ENCODE measurements around the gene AKAP1. TPM values are rescaled to one million over a fixed set of nuclear protein-coding genes. Genes with fewer than 3 reads are reported as not detected.

AKAP1 gene
- total and polyA plus RNA-seq, 2 donors (not counting 1 experiment from before 2014, with no cell fraction given) = 4.8 to 9.1 TPM

GRCh38 chr17:57104461-57105175 lies 19.6 kb downstream of the AKAP1 start:
- TF ChIP-seq CTCF (conservative IDR thresholded peaks at IDR 0.05 in 1 of 2, IDR thresholded peaks at IDR 0.05 in 1 of 2; ENCODE audit: low read depth in 1 of 2, low read length in 2 of 2) (no peak), EZH2 (IDR thresholded peaks at IDR 0.05; ENCODE audit: low read length, missing control alignments) (no peak)
- no peak overlapping the region for H3K9ac ChIP-seq (ENCODE audit: insufficient read depth, low read length)
- H3K79me2 ChIP-seq (ENCODE audit: control insufficient read depth, insufficient read depth, low read length) = no peaks in the 10 kb centered on the region
- no peaks in the 10 kb centered on the region for H3K27me3 ChIP-seq (ENCODE audit: control insufficient read depth, insufficient read depth, low read length)
- no peak overlapping the region for H3K4me3 ChIP-seq (replicated peaks in 1 of 4; ENCODE audit: control extremely low read depth in 1 of 4, insufficient read depth in 1 of 4, low read depth in 3 of 4, low read length in 4 of 4)
- no peaks in the 10 kb centered on the region for H3K36me3 ChIP-seq (ENCODE audit: control insufficient read depth, insufficient read depth, low read length)
- no peak overlapping the region for H3K4me2 ChIP-seq (ENCODE audit: extremely low read depth, insufficient read depth, low read length)
- H4K20me1 ChIP-seq (ENCODE audit: control insufficient read depth, extremely low read depth, insufficient read depth, low read length) = no peaks in the 10 kb centered on the region
- H3K27ac ChIP-seq (ENCODE audit: insufficient read depth, low read length) = no peak overlapping the region
- no peaks in the 10 kb centered on the region for H3K9me3 ChIP-seq (ENCODE audit: control insufficient read depth, insufficient read depth, low read depth, low read length)
- no peak overlapping the region for H2AFZ ChIP-seq (ENCODE audit: low read length)
- peak in 1 of 2 donors; percentile 48 for DNase-seq (ENCODE audit: low read depth in 2 of 2)
- H3K4me1 ChIP-seq (ENCODE audit: control insufficient read depth, extremely low read depth, insufficient read depth, low read length) = no peaks in the 10 kb centered on the region

- DNase-seq (ENCODE audit: low read depth in 2 of 2) = no peak
- no peak for TF ChIP-seq CTCF (conservative IDR thresholded peaks at IDR 0.05 in 1 of 2, IDR thresholded peaks at IDR 0.05 in 1 of 2; ENCODE audit: low read depth in 1 of 2, low read length in 2 of 2)
- no peak for TF ChIP-seq EZH2 (IDR thresholded peaks at IDR 0.05; ENCODE audit: low read length, missing control alignments)
- no peak overlapping the region for H2AFZ ChIP-seq (ENCODE audit: low read length)
- H3K27me3 ChIP-seq (ENCODE audit: control insufficient read depth, insufficient read depth, low read length) = no peaks in the 10 kb centered on the region
- no peak overlapping the region for H3K4me3 ChIP-seq (replicated peaks in 1 of 4; ENCODE audit: control extremely low read depth in 1 of 4, insufficient read depth in 1 of 4, low read depth in 3 of 4, low read length in 4 of 4)
- H3K9ac ChIP-seq (ENCODE audit: insufficient read depth, low read length) = no peak overlapping the region
- no peaks in the 10 kb centered on the region for H4K20me1 ChIP-seq (ENCODE audit: control insufficient read depth, extremely low read depth, insufficient read depth, low read length)
- no peaks in the 10 kb centered on the region for H3K79me2 ChIP-seq (ENCODE audit: control insufficient read depth, insufficient read depth, low read length)
- no peaks in the 10 kb centered on the region for H3K4me1 ChIP-seq (ENCODE audit: control insufficient read depth, extremely low read depth, insufficient read depth, low read length)
- H3K27ac ChIP-seq (ENCODE audit: insufficient read depth, low read length) = no peak overlapping the region
- H3K9me3 ChIP-seq (ENCODE audit: control insufficient read depth, insufficient read depth, low read depth, low read length) = no peaks in the 10 kb centered on the region
- no peaks in the 10 kb centered on the region for H3K36me3 ChIP-seq (ENCODE audit: control insufficient read depth, insufficient read depth, low read length)
- no peak overlapping the region for H3K4me2 ChIP-seq (ENCODE audit: extremely low read depth, insufficient read depth, low read length)
Observed at GRCh38 chr17:57105591-57105990, 20.5 kb downstream of the AKAP1 start.

- Histone ChIP-seq H3K9ac (ENCODE audit: insufficient read depth, low read length) (no peak overlapping the region), H2AFZ (ENCODE audit: low read length) (no peak overlapping the region), H3K27ac (ENCODE audit: insufficient read depth, low read length) (no peak overlapping the region), H4K20me1 (ENCODE audit: control insufficient read depth, extremely low read depth, insufficient read depth, low read length) (no peaks in the 10 kb centered on the region), H3K36me3 (ENCODE audit: control insufficient read depth, insufficient read depth, low read length) (no peaks in the 10 kb centered on the region), H3K27me3 (ENCODE audit: control insufficient read depth, insufficient read depth, low read length) (no peaks in the 10 kb centered on the region), H3K9me3 (ENCODE audit: control insufficient read depth, insufficient read depth, low read depth, low read length) (no peaks in the 10 kb centered on the region), H3K79me2 (ENCODE audit: control insufficient read depth, insufficient read depth, low read length) (no peaks in the 10 kb centered on the region), H3K4me3 (replicated peaks in 1 of 4; ENCODE audit: control extremely low read depth in 1 of 4, insufficient read depth in 1 of 4, low read depth in 3 of 4, low read length in 4 of 4) (no peak overlapping the region), H3K4me1 (ENCODE audit: control insufficient read depth, extremely low read depth, insufficient read depth, low read length) (no peaks in the 10 kb centered on the region), H3K4me2 (ENCODE audit: extremely low read depth, insufficient read depth, low read length) (no peak overlapping the region)
- DNase-seq (ENCODE audit: low read depth in 2 of 2) = no peak
- TF ChIP-seq CTCF (conservative IDR thresholded peaks at IDR 0.05 in 1 of 2, IDR thresholded peaks at IDR 0.05 in 1 of 2; ENCODE audit: low read depth in 1 of 2, low read length in 2 of 2) (peak; percentile 4 to 13), EZH2 (IDR thresholded peaks at IDR 0.05; ENCODE audit: low read length, missing control alignments) (no peak)
Observed at GRCh38 chr17:57106107-57106835, 21.2 kb downstream of the AKAP1 start.
